Heart left ventricle (tissue), 13 donors: ENCODE results near the gene GNG7.

Source experiments
- CTCF ChIP-seq, 12 donors: fragments of 200-600 bp; sonication (generic) in 4 of 12; IDR thresholded peaks; one replicate each; pipeline versions ENCODE4 v1.5.0 to v1.8.0; 2018 to 2022; ENCODE audit warnings: antibody characterized with exemption in 12 of 12, mild to moderate bottlenecking in 5 of 12
- POLR2A ChIP-seq, 2 donors: fragments of 450-650 bp; IDR thresholded peaks; one replicate each; pipeline ENCODE4 v1.6.1; 2017; ENCODE audit warnings: antibody characterized with exemption in 2 of 2, mild to moderate bottlenecking in 2 of 2, moderate library complexity in 2 of 2
- donor health status: ischemic (EF 13 %, LVEDD 7.1; RV severe dilation, severe dysfunction).
- donor health status: DM: no; HTN: yes; CAD: no.
- donor health status: DM: no; HTN: no; CAD: no.
- donor health status: ischemic (EF 25% LVEDD 6.9; RV normal size, moderate dysfunction).
- donor health status: ischemic (EF 25% LVEDD 5.7; RV mildly dilated, moderate dysfunction).
- donor health status: ischemic (EF 35%, LVEDD 5.7; RV mildly dilated, moderate dysfunction).
- donor health status: nonischemic (EF 11% LVEDD 7.7; RV severe dilation, severe dysfunction).
- donor health status: DM: yes; HTN: yes; CAD: no.
- donor health status: PGD.
- donor health status: ischemic (EF 29% LVEDD 5.4; RV normal size, mild dysfunction).
- donor health status: nonischemic (EF 23%, LVEDD 6.1; RV moderate dilation, normal function).

DNA sequence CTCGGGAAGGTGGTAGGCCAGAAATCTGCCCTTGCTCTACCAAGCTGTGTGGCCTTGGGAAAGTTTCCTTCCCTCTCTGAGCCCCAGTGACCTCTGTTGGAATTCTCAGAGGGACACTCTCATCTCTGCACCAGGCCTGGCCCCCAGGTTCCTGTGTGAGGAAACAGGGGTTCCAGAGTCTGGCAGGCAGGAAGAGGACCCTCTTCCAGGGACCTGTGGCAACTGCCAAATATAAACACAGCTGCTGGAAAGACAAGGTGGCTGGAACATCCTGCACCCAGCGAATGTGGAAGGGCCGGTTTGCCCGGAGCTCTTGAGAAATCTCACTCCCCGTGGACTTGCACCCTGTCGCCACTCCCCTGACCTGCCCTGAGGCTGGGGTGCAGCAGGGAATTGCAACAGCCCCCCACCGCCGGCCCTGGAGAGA lies 173.8 kb downstream of the GNG7 start:
- no peak for TF ChIP-seq CTCF (IDR thresholded peaks at IDR 0.05)
- no peak for TF ChIP-seq POLR2A (IDR thresholded peaks at IDR 0.05)
